Mononuclear cell (primary cell): ENCODE measurements around the gene KRTAP10-6. TPM values are rescaled to one million over a fixed set of nuclear protein-coding genes. Genes with fewer than 3 reads are reported as not detected.
"Not testable (repeated sequence)": the region's sequence is repeated elsewhere in the genome, so short reads cannot be mapped to it uniquely, and the experiment has no call there.

Experiments
- H3K27me3 ChIP-seq: 2 replicates; pipeline ENCODE4 v1.6.0; 2011; ENCODE audit warnings: low read length, control low read depth; ENCODE audit not compliant: insufficient read depth
- H3K4me1 ChIP-seq: 2 replicates; pipeline ENCODE4 v1.5.1; 2011; ENCODE audit warnings: mild to moderate bottlenecking, low read length, control low read depth; ENCODE audit not compliant: insufficient read depth
- H3K4me3 ChIP-seq: 2 replicates; pipeline ENCODE4 v1.5.1; 2011; ENCODE audit warnings: mild to moderate bottlenecking, low read length, moderate library complexity
- H3K9me3 ChIP-seq: 2 replicates; pipeline ENCODE4 v1.5.1; 2011; ENCODE audit warnings: low read depth, mild to moderate bottlenecking, control low read depth, low read length
- total RNA-seq: library from RNA; depleted of rRNA; stranded (reverse); fragments of >200 nt; gene quantifications from one replicate; pipeline ENCODE4 v1.2.3, GENCODE V29; 2012

The KRTAP10-6 gene
- total RNA-seq, 1 donor = not detected

GRCh38 chr21:44611551-44611950 is 19.2 kb upstream of the KRTAP10-6 start:
- no peak overlapping the region for H3K4me3 ChIP-seq
- H3K9me3 ChIP-seq = no peaks in the 10 kb centered on the region
- peaks cover 3% of the 10 kb centered on the region for H3K4me1 ChIP-seq
- H3K27me3 ChIP-seq = peaks cover 2% of the 10 kb centered on the region

GRCh38 chr21:44610157-44610843 is 18.0 kb upstream of the KRTAP10-6 start:
- H3K4me3 ChIP-seq, H3K4me1 ChIP-seq, H3K9me3 ChIP-seq: not testable (repeated sequence)
- peaks cover 11% of the 10 kb centered on the region for H3K27me3 ChIP-seq

GRCh38 chr21:44609193-44609592 is 16.9 kb upstream of the KRTAP10-6 start:
- H3K4me3 ChIP-seq = no peak overlapping the region
- peaks cover 11% of the 10 kb centered on the region for H3K27me3 ChIP-seq
- no peaks in the 10 kb centered on the region for H3K4me1 ChIP-seq
- no peaks in the 10 kb centered on the region for H3K9me3 ChIP-seq

DNA sequence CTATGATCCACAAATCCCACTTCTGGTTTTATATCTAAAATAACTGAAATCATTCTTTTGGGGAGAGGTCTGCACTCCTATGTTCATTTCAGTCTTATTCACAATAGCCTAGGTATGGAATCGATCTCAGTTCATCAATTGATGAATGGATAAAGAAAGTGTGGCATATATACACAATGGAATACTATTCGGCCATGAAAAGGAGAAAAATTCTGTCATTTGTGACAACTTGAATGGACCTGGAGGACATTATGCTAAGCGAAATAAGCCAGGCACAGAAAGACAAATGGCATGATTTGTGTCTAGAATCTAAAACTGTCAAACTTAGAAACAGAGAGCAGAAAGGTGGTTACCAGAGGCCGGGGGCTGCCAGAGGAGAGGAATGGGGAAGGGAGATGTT is 14.2 kb upstream of the KRTAP10-6 start:
- H3K9me3 ChIP-seq = no peaks in the 10 kb centered on the region
- H3K27me3 ChIP-seq = peaks cover 11% of the 10 kb centered on the region
- H3K4me1 ChIP-seq = no peaks in the 10 kb centered on the region
- H3K4me3 ChIP-seq = no peak overlapping the region

DNA sequence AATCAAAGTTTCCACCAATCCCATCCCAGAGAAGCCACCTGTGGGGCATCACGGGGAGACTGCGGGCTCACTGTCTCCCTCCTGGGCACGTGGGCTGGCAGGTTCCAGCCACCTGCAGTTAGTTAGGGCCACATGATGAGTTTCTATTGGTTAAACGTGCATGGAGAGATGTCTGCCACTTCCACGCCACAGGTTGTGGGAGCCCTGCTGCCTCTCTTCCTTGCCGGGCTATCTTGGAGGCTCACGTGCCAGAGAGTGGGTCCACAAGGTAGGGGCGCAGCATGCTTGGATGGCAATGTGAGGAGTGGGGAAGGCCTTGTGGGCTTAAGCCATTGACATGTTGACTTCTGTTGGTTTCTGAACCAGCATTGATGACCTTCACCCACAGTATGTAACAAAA is 11.6 kb upstream of the KRTAP10-6 start:
- no peaks in the 10 kb centered on the region for H3K9me3 ChIP-seq
- peaks cover 11% of the 10 kb centered on the region for H3K27me3 ChIP-seq
- no peak overlapping the region for H3K4me3 ChIP-seq
- no peaks in the 10 kb centered on the region for H3K4me1 ChIP-seq

DNA sequence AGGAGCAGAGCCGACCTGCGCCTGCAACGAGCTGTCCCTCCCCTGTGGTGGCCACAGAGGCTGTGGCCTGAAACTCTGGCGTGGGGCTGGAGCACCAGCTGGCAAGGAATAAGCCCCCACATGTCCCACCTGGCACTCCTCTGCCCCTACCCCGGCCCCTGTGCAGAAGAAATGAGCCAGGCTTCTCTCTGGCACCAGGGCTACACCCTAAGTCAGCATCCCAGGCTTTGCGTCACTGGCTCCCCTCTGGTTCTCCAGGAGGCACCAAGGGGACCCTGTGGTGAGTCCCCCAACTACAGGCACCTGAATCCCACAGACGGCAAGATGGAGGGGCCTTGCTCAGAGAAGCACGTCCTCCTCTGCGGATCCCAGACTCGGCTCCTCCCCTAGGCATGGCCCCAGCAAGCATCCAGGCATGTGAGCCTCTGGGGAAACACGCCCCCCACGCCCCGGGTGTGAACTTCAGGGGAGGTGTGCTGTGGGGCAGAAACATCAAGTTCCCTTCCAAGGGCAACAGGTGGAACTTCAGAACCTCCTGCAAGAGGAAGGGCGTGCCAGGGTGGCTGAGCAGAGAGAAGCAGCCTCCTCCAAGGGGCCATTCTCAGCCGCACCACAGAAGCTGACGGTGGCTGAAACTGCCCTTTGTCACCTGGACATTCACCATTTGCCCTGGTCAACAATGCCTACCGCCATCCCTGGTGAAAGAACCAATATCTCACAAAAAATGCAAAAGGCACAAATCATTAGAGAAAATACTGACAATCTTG is 11.0 kb upstream of the KRTAP10-6 start:
- Histone ChIP-seq H3K9me3 (no peaks in the 10 kb centered on the region), H3K4me3 (no peak overlapping the region), H3K4me1 (no peaks in the 10 kb centered on the region), H3K27me3 (peaks cover 11% of the 10 kb centered on the region)

- no peak overlapping the region for H3K4me3 ChIP-seq
- peaks cover 11% of the 10 kb centered on the region for H3K27me3 ChIP-seq
- no peaks in the 10 kb centered on the region for H3K4me1 ChIP-seq
- no peaks in the 10 kb centered on the region for H3K9me3 ChIP-seq
These were observed 10.2 kb upstream of the KRTAP10-6 start for GRCh38 chr21:44602463-44602850.

GRCh38 chr21:44601596-44602462 is 9.5 kb upstream of the KRTAP10-6 start:
- no peaks in the 10 kb centered on the region for H3K4me1 ChIP-seq
- peaks cover 11% of the 10 kb centered on the region for H3K27me3 ChIP-seq
- no peaks in the 10 kb centered on the region for H3K9me3 ChIP-seq
- H3K4me3 ChIP-seq = no peak overlapping the region

- not testable (repeated sequence) for H3K9me3 ChIP-seq, H3K4me3 ChIP-seq, H3K4me1 ChIP-seq, H3K27me3 ChIP-seq
These were observed 8.8 kb upstream of the KRTAP10-6 start for GRCh38 chr21:44601091-44601490.

GRCh38 chr21:44600118-44600978 is 8.0 kb upstream of the KRTAP10-6 start, which contains the start of gene KRTAP10-7:
Gene KRTAP10-7, plus strand, starts transcription at chr21:44600597. Its CDS starts 25 bp downstream, at chr21:44600622.
- not testable (repeated sequence) for H3K4me1 ChIP-seq, H3K9me3 ChIP-seq, H3K27me3 ChIP-seq, H3K4me3 ChIP-seq

- H3K27me3 ChIP-seq = no peaks in the 10 kb centered on the region
- no peak overlapping the region for H3K4me3 ChIP-seq
- no peaks in the 10 kb centered on the region for H3K9me3 ChIP-seq
- no peaks in the 10 kb centered on the region for H3K4me1 ChIP-seq
These were observed 7.1 kb upstream of the KRTAP10-6 start for GRCh38 chr21:44599264-44600029.

- no peak overlapping the region for H3K4me3 ChIP-seq
- no peaks in the 10 kb centered on the region for H3K9me3 ChIP-seq
- no peaks in the 10 kb centered on the region for H3K27me3 ChIP-seq
- H3K4me1 ChIP-seq = no peaks in the 10 kb centered on the region
These were observed 5.8 kb upstream of the KRTAP10-6 start for GRCh38 chr21:44598061-44598460.

DNA sequence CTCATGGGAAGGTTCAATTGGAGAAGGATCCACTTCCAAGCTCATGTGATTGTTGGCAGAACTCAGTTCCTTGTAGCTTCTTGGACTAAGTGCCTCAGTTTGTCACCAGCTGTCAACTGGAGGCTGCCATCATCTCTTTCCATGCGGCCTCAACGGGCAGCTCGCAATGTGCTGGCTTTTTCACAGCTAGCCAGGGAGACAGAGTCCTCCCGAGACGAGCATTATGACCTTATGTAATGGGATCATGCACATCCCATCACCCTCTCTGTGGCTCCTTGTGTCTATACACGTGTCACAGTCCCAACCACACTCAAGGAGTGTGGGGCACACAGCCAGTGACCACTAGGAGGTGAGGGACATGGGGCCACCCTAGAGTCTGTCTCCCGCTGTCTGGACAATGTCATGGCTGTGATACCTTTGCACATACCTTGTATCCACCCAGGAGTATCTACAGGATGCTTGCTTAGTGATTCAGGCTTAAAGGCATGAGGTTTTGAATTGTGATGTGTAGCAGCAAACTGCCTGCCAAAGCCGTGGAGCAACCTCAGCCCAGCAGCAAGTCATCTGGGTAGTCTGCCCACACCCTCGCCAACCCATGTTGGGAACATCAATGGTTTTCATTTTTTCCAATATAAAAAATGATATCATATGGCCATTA is 3.9 kb upstream of the KRTAP10-6 start:
- Histone ChIP-seq H3K4me1 (no peaks in the 10 kb centered on the region), H3K4me3 (no peak overlapping the region), H3K9me3 (no peaks in the 10 kb centered on the region), H3K27me3 (no peaks in the 10 kb centered on the region)
